ENCODE results near the gene LRRC14B. TPM values are rescaled to one million over a fixed set of nuclear protein-coding genes. Genes with fewer than 3 reads are reported as not detected.
A peak's percentile ranks its signal among the peaks of the same experiment; 100 is the strongest.

LRRC14B gene
- total and polyA plus RNA-seq, 8 donors, result 0.05 to 0.37 TPM; not detected in 6

DNA sequence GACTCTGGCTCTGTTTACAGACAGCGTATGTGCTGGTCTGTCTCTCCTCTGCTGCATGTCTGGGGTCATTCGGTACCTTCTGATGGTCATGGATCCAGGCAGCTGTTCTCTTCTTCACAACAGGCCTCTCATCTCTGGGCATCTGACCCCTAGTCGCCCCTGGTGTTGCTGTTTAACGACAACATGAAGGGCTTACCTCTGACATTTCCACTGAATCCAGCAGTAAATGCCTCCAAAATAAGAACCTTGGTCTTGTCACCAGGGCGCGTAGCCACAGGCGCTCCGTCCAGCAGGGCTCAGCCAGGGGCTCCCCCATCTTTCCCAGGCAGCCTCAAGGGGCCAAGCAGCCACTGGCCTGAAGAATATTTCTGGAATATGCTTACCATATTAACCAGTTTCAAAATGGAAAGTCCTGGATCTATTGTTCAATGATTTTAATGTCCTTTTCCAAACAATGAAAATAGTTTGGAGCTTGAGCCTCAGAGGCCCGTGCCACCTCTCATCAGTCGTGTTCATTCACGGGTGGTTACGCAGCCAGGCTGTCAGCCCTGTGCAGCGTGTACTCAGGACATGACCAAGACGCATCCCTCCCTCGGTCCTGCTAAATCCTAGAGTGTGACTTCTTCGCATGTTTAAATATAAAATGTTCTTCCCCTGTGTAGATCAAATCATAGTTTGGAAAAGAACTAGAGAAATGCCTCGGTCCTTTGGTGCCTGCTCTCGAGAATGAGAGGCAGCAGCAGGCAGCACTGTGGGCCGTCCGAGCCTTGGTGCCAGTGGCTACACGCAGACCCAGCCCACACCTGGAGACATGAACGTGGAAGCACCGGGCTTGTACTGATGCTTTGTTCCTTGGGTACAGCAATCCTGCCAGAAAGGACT lies 30.1 kb upstream of the LRRC14B start:
- DNase-seq, result peak in 1 of 2 donors; percentile 15
- no peaks in the 10 kb centered on the region for H3K4me1 ChIP-seq
- no peak overlapping the region for H3K27ac ChIP-seq
- H3K36me3 ChIP-seq, result no peaks in the 10 kb centered on the region
- peaks cover 0 to 24% (median 0%) of the 10 kb centered on the region in 3 donors for H3K27me3 ChIP-seq
- intact Hi-C loops (cut with DNase I; ENCODE audit: low total_unique reads), result no loop called here
- TF ChIP-seq POLR2A (IDR thresholded peaks at IDR 0.05) (no peak), EP300 (IDR thresholded peaks at IDR 0.05) (no peak), POLR2AphosphoS5 (IDR thresholded peaks at IDR 0.05) (no peak)
- TF ChIP-seq, protein P1, sequence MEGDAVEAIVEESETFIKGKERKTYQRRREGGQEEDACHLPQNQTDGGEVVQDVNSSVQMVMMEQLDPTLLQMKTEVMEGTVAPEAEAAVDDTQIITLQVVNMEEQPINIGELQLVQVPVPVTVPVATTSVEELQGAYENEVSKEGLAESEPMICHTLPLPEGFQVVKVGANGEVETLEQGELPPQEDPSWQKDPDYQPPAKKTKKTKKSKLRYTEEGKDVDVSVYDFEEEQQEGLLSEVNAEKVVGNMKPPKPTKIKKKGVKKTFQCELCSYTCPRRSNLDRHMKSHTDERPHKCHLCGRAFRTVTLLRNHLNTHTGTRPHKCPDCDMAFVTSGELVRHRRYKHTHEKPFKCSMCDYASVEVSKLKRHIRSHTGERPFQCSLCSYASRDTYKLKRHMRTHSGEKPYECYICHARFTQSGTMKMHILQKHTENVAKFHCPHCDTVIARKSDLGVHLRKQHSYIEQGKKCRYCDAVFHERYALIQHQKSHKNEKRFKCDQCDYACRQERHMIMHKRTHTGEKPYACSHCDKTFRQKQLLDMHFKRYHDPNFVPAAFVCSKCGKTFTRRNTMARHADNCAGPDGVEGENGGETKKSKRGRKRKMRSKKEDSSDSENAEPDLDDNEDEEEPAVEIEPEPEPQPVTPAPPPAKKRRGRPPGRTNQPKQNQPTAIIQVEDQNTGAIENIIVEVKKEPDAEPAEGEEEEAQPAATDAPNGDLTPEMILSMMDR (IDR thresholded peaks at IDR 0.05), result no peak
- 90 to 93% (median 92%) methylated on average over 22 to 23 of the region's 23 CpGs for WGBS, 5 donors
- no peaks in the 10 kb centered on the region for H3K9me3 ChIP-seq
- H3K4me3 ChIP-seq, result no peak overlapping the region

DNA sequence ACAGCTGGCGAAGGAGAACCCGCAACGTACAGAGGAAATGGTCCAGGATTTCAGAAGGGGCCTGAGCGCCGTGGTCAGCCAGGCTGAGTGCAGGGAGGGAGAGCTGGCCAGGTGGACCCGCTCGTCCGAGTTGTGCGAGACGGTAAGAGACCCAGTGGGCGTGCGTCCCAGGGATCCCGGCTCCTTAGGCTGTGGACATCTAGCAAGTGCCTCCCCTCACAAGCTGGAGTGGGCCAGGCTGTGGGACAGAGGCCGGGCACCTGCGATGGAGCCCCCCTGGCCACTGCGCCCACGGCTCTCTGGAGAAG lies 29.5 kb upstream of the LRRC14B start:
- peaks cover 0 to 24% (median 0%) of the 10 kb centered on the region in 3 donors for H3K27me3 ChIP-seq
- peaks cover 0 to 3% (median 0%) of the 10 kb centered on the region in 4 donors for H3K4me1 ChIP-seq
- TF ChIP-seq POLR2A (IDR thresholded peaks at IDR 0.05), result no peak
- no peak for TF ChIP-seq EP300 (IDR thresholded peaks at IDR 0.05)
- no peak for TF ChIP-seq POLR2AphosphoS5 (IDR thresholded peaks at IDR 0.05)
- TF ChIP-seq, protein P1 (IDR thresholded peaks at IDR 0.05), result no peak
- intact Hi-C loops (cut with DNase I; ENCODE audit: low total_unique reads), result no loop called here
- no peaks in the 10 kb centered on the region for H3K9me3 ChIP-seq
- no peak overlapping the region for H3K4me3 ChIP-seq
- 92 to 97% (median 96%) methylated on average over 17 of the region's 17 CpGs for WGBS, 5 donors
- no peaks in the 10 kb centered on the region for H3K36me3 ChIP-seq
- no peak for DNase-seq
- no peak overlapping the region for H3K27ac ChIP-seq

DNA sequence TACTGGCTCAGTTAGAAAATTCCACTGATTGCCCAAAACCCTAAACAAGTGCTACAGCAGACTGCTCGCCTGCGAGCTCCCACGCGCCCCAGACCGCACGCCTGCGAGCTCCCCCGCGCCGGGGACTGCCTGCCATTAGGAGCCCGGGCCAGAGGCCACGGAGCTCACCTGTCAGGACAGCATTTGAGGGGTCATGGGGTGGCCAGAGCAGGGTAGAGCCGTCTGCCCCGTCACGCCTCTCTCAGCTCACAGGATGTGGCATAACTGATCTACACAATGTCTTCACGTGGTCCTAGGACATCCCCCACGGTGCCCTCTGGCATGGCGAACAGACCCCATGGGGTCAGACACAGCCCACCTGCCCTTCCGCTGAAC lies 29.1 kb upstream of the LRRC14B start:
- Histone ChIP-seq H3K4me3 (no peak overlapping the region), H3K27ac (no peak overlapping the region), H3K9me3 (no peaks in the 10 kb centered on the region), H3K27me3 (peaks cover 0 to 24% (median 0%) of the 10 kb centered on the region in 3 donors), H3K36me3 (no peaks in the 10 kb centered on the region), H3K4me1 (peaks cover 0 to 7% (median 0%) of the 10 kb centered on the region in 4 donors)
- no peak for TF ChIP-seq EP300 (IDR thresholded peaks at IDR 0.05)
- TF ChIP-seq POLR2A (IDR thresholded peaks at IDR 0.05), result no peak
- no peak for TF ChIP-seq POLR2AphosphoS5 (IDR thresholded peaks at IDR 0.05)
- TF ChIP-seq, protein P1 (IDR thresholded peaks at IDR 0.05), result no peak
- DNase-seq, result no peak
- intact Hi-C loops (cut with DNase I; ENCODE audit: low total_unique reads), result no loop called here
- WGBS, 5 donors, result 86 to 100% (median 92%) methylated on average over 6 to 19 of the region's 19 CpGs

DNA sequence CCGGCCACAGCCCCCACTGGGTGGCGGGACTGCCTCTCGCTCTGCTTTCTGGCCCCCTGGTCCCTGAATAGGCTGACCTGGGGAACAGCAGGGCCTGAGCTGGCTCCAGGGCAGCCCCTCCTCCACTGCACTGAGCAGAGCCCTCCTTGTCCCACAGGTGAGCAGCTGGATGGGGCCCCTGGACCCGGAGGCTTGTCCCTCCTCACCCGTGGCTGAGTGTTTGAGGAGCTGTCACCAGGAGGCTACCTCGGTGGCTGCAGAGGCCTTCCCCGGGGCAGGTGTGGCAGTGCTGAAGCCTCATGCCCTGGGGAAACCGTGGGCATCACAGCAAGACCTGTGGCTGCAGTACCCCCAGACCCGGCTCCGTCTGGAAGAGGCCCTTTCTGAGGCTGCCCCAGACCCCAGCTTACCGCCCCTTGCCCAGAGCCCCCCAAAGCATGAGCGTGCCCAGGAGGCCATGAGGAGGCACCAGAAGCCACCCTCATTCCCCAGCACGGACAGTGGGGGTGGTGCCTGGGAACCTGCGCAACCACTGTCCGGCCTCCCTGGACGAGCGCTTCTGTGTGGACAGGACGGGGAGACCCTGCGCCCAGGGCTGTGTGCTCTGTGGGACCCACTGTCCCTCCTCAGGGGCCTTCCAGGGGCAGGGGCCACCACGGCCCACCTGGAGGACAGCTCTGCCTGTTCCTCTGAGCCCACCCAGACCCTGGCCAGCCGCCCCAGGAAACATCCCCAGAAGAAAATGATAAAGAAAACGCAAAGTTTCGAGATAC lies 28.5 kb upstream of the LRRC14B start:
- TF ChIP-seq EP300 (IDR thresholded peaks at IDR 0.05) (no peak), POLR2AphosphoS5 (IDR thresholded peaks at IDR 0.05) (no peak), POLR2A (IDR thresholded peaks at IDR 0.05) (no peak)
- TF ChIP-seq, protein P1 (IDR thresholded peaks at IDR 0.05), result no peak
- WGBS, 5 donors, result 79 to 94% (median 88%) methylated on average over 8 to 23 of the region's 23 CpGs
- H3K4me1 ChIP-seq, result peaks cover 0 to 13% (median 2%) of the 10 kb centered on the region in 4 donors
- no peak for DNase-seq
- H3K27ac ChIP-seq, result no peak overlapping the region
- peaks cover 0 to 24% (median 0%) of the 10 kb centered on the region in 3 donors for H3K27me3 ChIP-seq
- H3K9me3 ChIP-seq, result no peaks in the 10 kb centered on the region
- intact Hi-C loops (cut with DNase I; ENCODE audit: low total_unique reads), result no loop called here
- no peaks in the 10 kb centered on the region for H3K36me3 ChIP-seq
- no peak overlapping the region for H3K4me3 ChIP-seq
